ENCODE data around the gene MAGOH.

DNA sequence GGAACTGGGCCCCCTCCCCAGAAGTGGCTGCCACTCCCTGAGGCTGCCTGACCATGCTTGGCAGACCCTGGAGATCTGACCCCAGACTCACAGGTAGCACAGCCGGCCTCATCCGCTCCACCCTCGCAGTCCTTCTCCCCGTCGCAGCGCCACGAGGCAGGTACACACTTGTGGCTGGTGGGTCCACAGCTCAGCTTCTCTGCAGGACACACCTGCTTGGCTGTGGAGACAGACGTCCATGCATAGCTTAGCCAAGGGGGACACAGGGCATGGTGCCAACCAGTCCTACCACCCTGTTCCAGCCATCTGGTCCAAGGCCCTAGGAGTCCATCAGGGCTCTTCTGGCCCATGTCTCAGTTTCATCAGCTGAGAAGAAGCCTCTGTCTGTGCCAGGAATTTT lies 42.2 kb upstream of the MAGOH start:
- TF ChIP-seq CTCF (IDR thresholded peaks at IDR 0.05; ENCODE audit: extremely low read depth in 1 of 2, insufficient read depth in 1 of 2, low read depth in 1 of 2, low read length in 2 of 2), result no peak
- no peak for TF ChIP-seq POLR2AphosphoS5 (IDR thresholded peaks at IDR 0.05; ENCODE audit: insufficient read depth, low read depth, low read length)
- no peak for TF ChIP-seq EZH2 (IDR thresholded peaks at IDR 0.05; ENCODE audit: borderline replicate concordance, low read depth, low read length, severe bottlenecking)
- TF ChIP-seq POLR2A (IDR thresholded peaks at IDR 0.05; ENCODE audit: low read depth, low read length), result no peak
- TF ChIP-seq MAX (IDR thresholded peaks at IDR 0.05; ENCODE audit: insufficient read depth, insufficient read length), result no peak
- TF ChIP-seq JUN (IDR thresholded peaks at IDR 0.05; ENCODE audit: borderline replicate concordance, insufficient read depth, insufficient read length, low read depth), result no peak
- no peak for TF ChIP-seq FOS (IDR thresholded peaks at IDR 0.05; ENCODE audit: borderline replicate concordance, insufficient read depth, low read length)
- no peak for TF ChIP-seq MYC (IDR thresholded peaks at IDR 0.05; ENCODE audit: low read depth, low read length)
- no peak for TF ChIP-seq GATA2 (IDR thresholded peaks at IDR 0.05; ENCODE audit: insufficient read depth, insufficient read length, low read depth, low read length)
